Activated T-helper 17 cell treated with anti-CD3 and anti-CD28 coated beads, Interleukin-2, amount 50 U/mL, for 72 hours (primary cell): ENCODE data around the gene RBM22. TPM values are rescaled to one million over a fixed set of nuclear protein-coding genes. Genes with fewer than 3 reads are reported as not detected.

Experiments
- ATAC-seq: fragments of 150-1000 bp; cut with Tn5 transposase; replicated peaks from 2 replicates; pipeline ENCODE4 v1.10.0; 2021; ENCODE audit warnings: mild to moderate bottlenecking, moderate library complexity
- H3K27ac Mint-ChIP-seq: one replicate; pipeline ENCODE4 v1.8.0; 2022; ENCODE audit warnings: mixed read lengths
- H3K27me3 Mint-ChIP-seq: one replicate; pipeline ENCODE4 v1.8.0; 2022; ENCODE audit warnings: mixed read lengths
- H3K36me3 Mint-ChIP-seq: one replicate; pipeline ENCODE4 v1.8.0; 2022; ENCODE audit warnings: low read depth, mild to moderate bottlenecking, mixed read lengths
- H3K4me1 Mint-ChIP-seq: one replicate; pipeline ENCODE4 v1.8.0; 2022; ENCODE audit warnings: mixed read lengths
- H3K4me3 Mint-ChIP-seq: one replicate; pipeline ENCODE4 v1.8.0; 2022; ENCODE audit warnings: mild to moderate bottlenecking, mixed read lengths
- H3K9me3 Mint-ChIP-seq: one replicate; pipeline ENCODE4 v1.8.0; 2022; ENCODE audit warnings: mixed read lengths
- total RNA-seq, 2 donors: library from RNA; stranded (reverse); gene quantifications; one replicate each; pipeline ENCODE4 v1.2.3, GENCODE V29; 2022

Gene RBM22
- total RNA-seq, 2 donors from 2014 or later: 60.3 to 61.5 TPM

DNA sequence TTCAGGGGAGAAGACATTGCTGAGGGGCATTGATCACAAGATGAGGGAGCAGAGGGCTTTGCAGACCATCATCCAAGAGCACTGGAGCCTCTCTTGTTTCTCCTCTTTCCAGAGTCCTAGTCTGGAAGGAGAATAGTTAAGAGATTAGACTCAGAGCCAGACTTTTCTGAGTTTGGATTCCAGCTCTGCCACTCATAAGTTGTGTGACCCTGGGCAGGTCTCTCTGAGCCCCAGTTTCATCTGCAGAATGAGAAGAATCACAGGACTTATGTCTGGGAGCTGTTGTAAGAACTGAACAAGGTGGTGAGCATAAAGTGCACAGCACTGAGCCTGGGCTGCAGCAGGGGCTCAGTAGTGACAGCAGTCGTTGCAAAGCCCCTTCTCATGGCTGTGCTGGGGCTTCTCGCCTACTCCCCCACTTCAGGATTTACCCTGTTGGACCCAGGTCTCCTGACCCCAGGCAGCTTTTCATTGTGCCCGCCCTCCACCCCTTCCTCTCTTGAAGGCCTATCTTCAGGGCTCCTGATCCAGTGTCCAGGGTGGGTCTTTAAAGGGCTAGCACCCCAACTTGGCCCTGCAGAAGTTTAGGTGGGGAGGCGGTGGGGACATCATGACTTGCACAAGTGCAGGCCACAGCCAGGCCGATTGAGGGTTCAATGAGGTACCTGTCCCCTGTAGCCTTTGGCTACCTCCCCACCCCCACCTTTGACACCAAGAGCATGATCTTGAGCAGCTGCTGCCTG lies 58.9 kb downstream of the RBM22 start:
- no peak for ATAC-seq

GRCh38 chr5:150641006-150641570 lies 59.8 kb downstream of the RBM22 start:
- no peak for ATAC-seq
- Mint-ChIP-seq H3K36me3 (no peaks in the 10 kb centered on the region), H3K27me3 (peaks cover 13% of the 10 kb centered on the region), H3K9me3 (no peaks in the 10 kb centered on the region), H3K4me3 (no peak overlapping the region), H3K27ac (no peak overlapping the region), H3K4me1 (no peaks in the 10 kb centered on the region)

More for the DNA sequence above, 58.9 kb downstream of the RBM22 start:
- no peak overlapping the region for H3K27ac Mint-ChIP-seq
- H3K4me1 Mint-ChIP-seq: no peaks in the 10 kb centered on the region
- peaks cover 7% of the 10 kb centered on the region for H3K27me3 Mint-ChIP-seq
- no peak overlapping the region for H3K4me3 Mint-ChIP-seq
- no peaks in the 10 kb centered on the region for H3K36me3 Mint-ChIP-seq
- no peaks in the 10 kb centered on the region for H3K9me3 Mint-ChIP-seq

Other genes with a start within 250 kb of the RBM22 start
- 1 to 10 TPM in 1 of 2 donors, under 1 TPM in 1; 0.48 to 1.8 TPM for gene NDST1, start 192.9 kb downstream of the RBM22 start, total RNA-seq
- under 1 TPM; 0.04 to 0.37 TPM for gene SYNPO, start 60.4 kb downstream of the RBM22 start, total RNA-seq
- under 1 TPM; 0.06 to 0.21 TPM for gene MYOZ3, start 39.8 kb downstream of the RBM22 start, total RNA-seq
- gene DCTN4, start 58.0 kb upstream of the RBM22 start, total RNA-seq: 10 to 100 TPM; 37.3 to 41.9 TPM
- 10 to 100 TPM; 17.7 to 20.2 TPM for gene SMIM3, start 77.7 kb upstream of the RBM22 start, total RNA-seq
- 1 to 10 TPM; 1.4 TPM for gene IRGM, start 145.5 kb upstream of the RBM22 start, total RNA-seq
- gene ZNF300, start 203.9 kb upstream of the RBM22 start, total RNA-seq: 1 to 10 TPM in 1 of 2 donors, under 1 TPM in 1; 0.71 to 1.5 TPM